Small intestine (tissue), 7 donors: ENCODE data around the gene CCN5. TPM values are rescaled to one million over a fixed set of nuclear protein-coding genes. Genes with fewer than 3 reads are reported as not detected.

Source experiments
- DNase-seq, 2 donors: peaks; one replicate each; pipeline versions ENCODE4 v3.0.0 to v3.0.0-alpha.2; 2013
- FAIRE-seq: peaks from 2 replicates; lab custom pipeline; 2012; peaks lifted over from hg19 to GRCh38; lab: Jason Lieb, UNC
- H3K27ac ChIP-seq, 3 donors: one replicate each; pipeline ENCODE4 v1.5.1; 2013; ENCODE audit warnings: low read length in 2 of 3, mild to moderate bottlenecking in 2 of 3, control low read depth in 1 of 3, inconsistent platforms in 1 of 3, low read depth in 1 of 3, moderate library complexity in 1 of 3
- H3K27me3 ChIP-seq, 3 donors: one replicate each; pipeline ENCODE4 v1.6.1; 2013; ENCODE audit warnings: low read length in 3 of 3, inconsistent platforms in 1 of 3; ENCODE audit not compliant: control insufficient read depth in 3 of 3, insufficient read depth in 3 of 3
- H3K36me3 ChIP-seq, 3 donors: one replicate each; pipeline ENCODE4 v1.6.1; 2013; ENCODE audit warnings: low read length in 3 of 3, inconsistent platforms in 1 of 3, low read depth in 1 of 3, mild to moderate bottlenecking in 1 of 3, moderate library complexity in 1 of 3; ENCODE audit not compliant: control insufficient read depth in 3 of 3, insufficient read depth in 2 of 3
- H3K4me1 ChIP-seq, 3 donors: one replicate each; pipeline ENCODE4 v1.6.1; 2013; ENCODE audit warnings: low read length in 2 of 3, inconsistent platforms in 1 of 3, low read depth in 1 of 3, mild to moderate bottlenecking in 1 of 3, moderate library complexity in 1 of 3; ENCODE audit not compliant: control insufficient read depth in 3 of 3, insufficient read depth in 2 of 3
- H3K4me3 ChIP-seq, 3 donors: one replicate each; pipeline ENCODE4 v1.5.1; 2013; ENCODE audit warnings: low read length in 3 of 3, control low read depth in 1 of 3, inconsistent platforms in 1 of 3, low read depth in 1 of 3, mild to moderate bottlenecking in 1 of 3, moderate library complexity in 1 of 3
- H3K9me3 ChIP-seq, 2 donors: one replicate each; pipeline ENCODE4 v1.6.1; 2013; ENCODE audit warnings: low read depth in 1 of 2, low read length in 1 of 2; ENCODE audit not compliant: control insufficient read depth in 2 of 2, insufficient read depth in 1 of 2
- WGBS, 3 donors: extraction: QIAGEN DNeasy Blood & Tissue Kit; methylation state at CpG; one replicate each; pipeline ENCODE4 v1.1.7; 2013; 5-methylcytosine and 5-hydroxymethylcytosine counted together
- polyA plus RNA-seq, 4 donors: library from polyadenylated mRNA; stranded (reverse) in 3 of 4; unstranded in 1 of 4; fragments of 200-250 nt in 3 of 4; fragments of 120-200 nt in 1 of 4; gene quantifications; one replicate each; pipeline versions ENCODE4 v1.2.1 to v1.2.3, GENCODE V29; 2013
- donor health status: healthy with polysubstance abuse.
- donor health status: control.
- donor health status: control.
- donor health status: Bipolar disorder and iron deficiency.
- donor health status: healthy.

CCN5 gene
- polyA plus RNA-seq, 4 donors: 0.07 to 2.2 (median 1.9) TPM; not detected in 1

GRCh38 chr20:44732327-44732726 is 17.2 kb downstream of the CCN5 start:
- Histone ChIP-seq H3K4me3 (no peak overlapping the region), H3K27ac (no peak overlapping the region), H3K9me3 (peaks cover 0 to 6% of the 10 kb centered on the region in 2 donors), H3K36me3 (no peaks in the 10 kb centered on the region), H3K27me3 (no peaks in the 10 kb centered on the region), H3K4me1 (peaks cover 0 to 11% (median 0%) of the 10 kb centered on the region in 3 donors)
- WGBS, 3 donors: 36 to 59% (median 41%) methylated on average over 6 of the region's 6 CpGs
- FAIRE-seq (no peak), DNase-seq (peak in 1 of 2 donors; percentile 21)

GRCh38 chr20:44733341-44734069 is 18.3 kb downstream of the CCN5 start:
- H3K27ac ChIP-seq: no peak overlapping the region
- FAIRE-seq (no peak), DNase-seq (peak; percentile 62 to 76)
- no peaks in the 10 kb centered on the region for H3K36me3 ChIP-seq
- peaks cover 0 to 6% of the 10 kb centered on the region in 2 donors for H3K9me3 ChIP-seq
- H3K4me1 ChIP-seq: peaks cover 0 to 11% (median 0%) of the 10 kb centered on the region in 3 donors
- 27 to 32% (median 28%) methylated on average over 7 of the region's 7 CpGs for WGBS, 3 donors
- no peak overlapping the region for H3K4me3 ChIP-seq
- H3K27me3 ChIP-seq: no peaks in the 10 kb centered on the region

GRCh38 chr20:44734938-44735337 is 19.8 kb downstream of the CCN5 start:
- Histone ChIP-seq H3K27me3 (no peaks in the 10 kb centered on the region), H3K4me3 (no peak overlapping the region), H3K4me1 (no peaks in the 10 kb centered on the region), H3K27ac (no peak overlapping the region), H3K36me3 (no peaks in the 10 kb centered on the region), H3K9me3 (peaks cover 0 to 6% of the 10 kb centered on the region in 2 donors)
- DNase-seq (no peak), FAIRE-seq (no peak)
- 62 to 69% (median 67%) methylated on average over 3 of the region's 3 CpGs for WGBS, 3 donors

GRCh38 chr20:44735816-44736169 is 20.6 kb downstream of the CCN5 start:
- H3K36me3 ChIP-seq: no peaks in the 10 kb centered on the region
- FAIRE-seq: no peak
- WGBS, 3 donors: 48 to 77% (median 68%) methylated on average over 4 of the region's 4 CpGs
- no peaks in the 10 kb centered on the region for H3K27me3 ChIP-seq
- H3K4me1 ChIP-seq: no peaks in the 10 kb centered on the region
- H3K4me3 ChIP-seq: no peak overlapping the region
- peaks cover 0 to 6% of the 10 kb centered on the region in 2 donors for H3K9me3 ChIP-seq
- H3K27ac ChIP-seq: peak overlapping the region in 2 of 3 donors; percentile 32 to 60
- no peak for DNase-seq

GRCh38 chr20:44736170-44737021 is 21.2 kb downstream of the CCN5 start:
- no peaks in the 10 kb centered on the region for H3K4me1 ChIP-seq
- no peaks in the 10 kb centered on the region for H3K27me3 ChIP-seq
- DNase-seq (peak; percentile 90 to 92), FAIRE-seq (no peak)
- H3K27ac ChIP-seq: peak overlapping the region; percentile 32 to 63 (median 60)
- no peak overlapping the region for H3K4me3 ChIP-seq
- peaks cover 0 to 6% of the 10 kb centered on the region in 2 donors for H3K9me3 ChIP-seq
- H3K36me3 ChIP-seq: no peaks in the 10 kb centered on the region
- WGBS, 3 donors: 11 to 38% (median 19%) methylated on average over 6 of the region's 6 CpGs

- WGBS, 3 donors: 97 to 99% (median 98%) methylated on average over 4 of the region's 4 CpGs
- Histone ChIP-seq H3K9me3 (peaks cover 0 to 6% of the 10 kb centered on the region in 2 donors), H3K27ac (no peak overlapping the region), H3K36me3 (no peaks in the 10 kb centered on the region), H3K4me1 (no peaks in the 10 kb centered on the region), H3K4me3 (no peak overlapping the region), H3K27me3 (no peaks in the 10 kb centered on the region)
- DNase-seq: no peak
- no peak for FAIRE-seq
Observed at GRCh38 chr20:44737116-44737515, 21.9 kb downstream of the CCN5 start.

- no peak for FAIRE-seq
- peaks cover 0 to 7% (median 2%) of the 10 kb centered on the region in 3 donors for H3K27me3 ChIP-seq
- no peak overlapping the region for H3K27ac ChIP-seq
- H3K36me3 ChIP-seq: no peaks in the 10 kb centered on the region
- 67 to 76% (median 71%) methylated on average over 7 of the region's 7 CpGs for WGBS, 3 donors
- DNase-seq: peak; percentile 83 to 85
- no peaks in the 10 kb centered on the region for H3K4me1 ChIP-seq
- peaks cover 0 to 6% of the 10 kb centered on the region in 2 donors for H3K9me3 ChIP-seq
- H3K4me3 ChIP-seq: no peak overlapping the region
Observed at GRCh38 chr20:44738813-44739477, 23.8 kb downstream of the CCN5 start.

GRCh38 chr20:44739942-44740341 is 24.8 kb downstream of the CCN5 start:
- H3K4me1 ChIP-seq: no peaks in the 10 kb centered on the region
- H3K9me3 ChIP-seq: peaks cover 0 to 6% of the 10 kb centered on the region in 2 donors
- 73 to 82% (median 82%) methylated on average over 2 of the region's 2 CpGs for WGBS, 3 donors
- no peak for DNase-seq
- no peak overlapping the region for H3K27ac ChIP-seq
- H3K27me3 ChIP-seq: peaks cover 0 to 12% (median 2%) of the 10 kb centered on the region in 3 donors
- no peaks in the 10 kb centered on the region for H3K36me3 ChIP-seq
- FAIRE-seq: no peak
- no peak overlapping the region for H3K4me3 ChIP-seq
